SU-DHL-6 (cell line): ENCODE data around the gene EIF4B.
"Not testable (repeated sequence)": the region's sequence is repeated elsewhere in the genome, so short reads cannot be mapped to it uniquely, and the experiment has no call there.

ENCODE experiments used
- H2AFZ ChIP-seq: fragments of 200-600 bp; sonication (generic); 2 replicates; pipeline ENCODE4 v1.6.1; 2014; ENCODE audit warnings: low read depth, mild to moderate bottlenecking, moderate library complexity, mixed read lengths, antibody characterized with exemption, low read length; ENCODE audit not compliant: severe bottlenecking
- H3F3A ChIP-seq: fragments of 200-600 bp; shearing (Covaris generic); 2 replicates; pipeline ENCODE4 v1.6.0; 2016; ENCODE audit warnings: antibody characterized with exemption, mild to moderate bottlenecking; ENCODE audit not compliant: insufficient read depth
- H3K27ac ChIP-seq: fragments of 200-600 bp; sonication (generic); 2 replicates; pipeline ENCODE4 v1.5.1; 2016; ENCODE audit warnings: low read depth, mild to moderate bottlenecking, low read length, moderate library complexity, mixed read lengths
- H3K27me3 ChIP-seq: fragments of 200-600 bp; sonication (generic), shearing (Covaris generic); 2 replicates; pipeline ENCODE4 v1.6.0; 2014; ENCODE audit warnings: mild to moderate bottlenecking, low read length
- H3K36me3 ChIP-seq: fragments of 200-600 bp; sonication (generic); 2 replicates; pipeline ENCODE4 v1.6.1; 2014; ENCODE audit warnings: mild to moderate bottlenecking, low read length, mixed read lengths
- H3K4me2 ChIP-seq: fragments of 300-600, 200-600 bp; shearing (Covaris generic), sonication (generic); 2 replicates; pipeline ENCODE4 v1.6.0; 2014; ENCODE audit warnings: low read length, low read depth, mild to moderate bottlenecking; ENCODE audit not compliant: poor library complexity, severe bottlenecking
- H3K4me3 ChIP-seq: fragments of 200-600 bp; sonication (generic); 2 replicates; pipeline ENCODE4 v1.5.1; 2014; ENCODE audit warnings: antibody characterized with exemption, low read length, mild to moderate bottlenecking, mixed read lengths; ENCODE audit not compliant: insufficient read depth, poor library complexity, severe bottlenecking
- H3K79me2 ChIP-seq: fragments of 200-600 bp; sonication (generic); 2 replicates; pipeline ENCODE4 v1.6.1; 2014; ENCODE audit warnings: mild to moderate bottlenecking, low read length, moderate library complexity; ENCODE audit not compliant: insufficient read depth
- H3K9ac ChIP-seq: fragments of 200-600 bp; sonication (generic); 2 replicates; pipeline ENCODE4 v1.7.0; 2014; ENCODE audit warnings: mild to moderate bottlenecking, low read length
- H3K9me2 ChIP-seq: fragments of 200-600 bp; sonication (generic); replicated peaks from 2 replicates; pipeline ENCODE4 v1.6.1; 2014; ENCODE audit warnings: low read length; ENCODE audit not compliant: insufficient read depth
- H3K9me3 ChIP-seq: fragments of 200-600 bp; sonication (generic); 2 replicates; pipeline ENCODE4 v1.6.1; 2014; ENCODE audit warnings: low read length, mixed read lengths; ENCODE audit not compliant: insufficient read depth
- H4K20me1 ChIP-seq: fragments of 200-600 bp; sonication (generic); 2 replicates; pipeline ENCODE4 v1.6.1; 2014; ENCODE audit warnings: low read depth, mild to moderate bottlenecking, antibody characterized with exemption, low read length, moderate library complexity, mixed read lengths
- CTCF ChIP-seq: fragments of 200-600 bp; sonication (generic); IDR thresholded peaks from one replicate; pipeline ENCODE4 v1.5.1; 2017; ENCODE audit warnings: antibody characterized with exemption, mild to moderate bottlenecking, low read length, moderate library complexity; ENCODE audit not compliant: insufficient read depth, poor library complexity, severe bottlenecking
- EZH2phosphoT487 ChIP-seq: fragments of 200-600 bp; sonication (generic), shearing (Covaris generic); conservative IDR thresholded peaks from 2 replicates; pipeline ENCODE4 v1.6.1; 2018; ENCODE audit warnings: mild to moderate bottlenecking, antibody characterized with exemption, low read length, moderate library complexity, mixed read lengths

Gene EIF4B

GRCh38 chr12:53031616-53032015 is 25.4 kb downstream of the EIF4B start:
- Histone ChIP-seq H3K9me2 (no peaks in the 10 kb centered on the region), H3K27ac (no peak overlapping the region), H3K9ac (no peak overlapping the region), H3K79me2 (peaks cover 3% of the 10 kb centered on the region; the same call in 1 of the 2 replicates), H3K36me3 (peaks cover 45% of the 10 kb centered on the region), H4K20me1 (peaks cover 5% of the 10 kb centered on the region; the same call in 1 of the 2 replicates), H3K4me2 (no peak overlapping the region), H3K9me3 (no peaks in the 10 kb centered on the region), H3K27me3 (no peaks in the 10 kb centered on the region), H3F3A (peaks cover 15% of the 10 kb centered on the region), H2AFZ (no peak overlapping the region), H3K4me3 (no peak overlapping the region)
- no peak for TF ChIP-seq CTCF
- no peak for TF ChIP-seq EZH2phosphoT487

GRCh38 chr12:53033832-53034231 is 27.6 kb downstream of the EIF4B start:
- H2AFZ ChIP-seq, H3K27me3 ChIP-seq, H3K9ac ChIP-seq, H3K9me2 ChIP-seq, H3K9me3 ChIP-seq, H4K20me1 ChIP-seq, H3K79me2 ChIP-seq, H3K4me2 ChIP-seq, H3K4me3 ChIP-seq, H3K27ac ChIP-seq: not testable (repeated sequence)
- Histone ChIP-seq H3K36me3 (peaks cover 46% of the 10 kb centered on the region), H3F3A (peaks cover 25% of the 10 kb centered on the region; the same call in 1 of the 2 replicates)

GRCh38 chr12:53034459-53034858 is 28.2 kb downstream of the EIF4B start:
- no peak for TF ChIP-seq EZH2phosphoT487
- TF ChIP-seq CTCF, result no peak
- no peaks in the 10 kb centered on the region for H3K9me2 ChIP-seq
- no peak overlapping the region for H3K4me3 ChIP-seq
- peaks cover 5% of the 10 kb centered on the region; the same call in 1 of the 2 replicates for H4K20me1 ChIP-seq
- no peak overlapping the region for H2AFZ ChIP-seq
- H3K27ac ChIP-seq, result no peak overlapping the region
- peaks cover 49% of the 10 kb centered on the region for H3K36me3 ChIP-seq
- peaks cover 3% of the 10 kb centered on the region; the same call in 1 of the 2 replicates for H3K79me2 ChIP-seq
- H3F3A ChIP-seq, result peaks cover 31% of the 10 kb centered on the region; the same call in 1 of the 2 replicates
- no peak overlapping the region for H3K9ac ChIP-seq
- no peaks in the 10 kb centered on the region for H3K27me3 ChIP-seq
- H3K4me2 ChIP-seq, result no peak overlapping the region
- no peaks in the 10 kb centered on the region for H3K9me3 ChIP-seq

- H3K4me3 ChIP-seq, result no peak overlapping the region
- H3K9me2 ChIP-seq, result no peaks in the 10 kb centered on the region
- TF ChIP-seq CTCF, result no peak
- TF ChIP-seq EZH2phosphoT487, result no peak
- no peaks in the 10 kb centered on the region for H3K27me3 ChIP-seq
- no peaks in the 10 kb centered on the region; the same call in 1 of the 2 replicates for H3K79me2 ChIP-seq
- H3K4me2 ChIP-seq, result no peak overlapping the region
- H3K9ac ChIP-seq, result no peak overlapping the region
- H2AFZ ChIP-seq, result no peak overlapping the region
- H3K36me3 ChIP-seq, result peaks cover 40% of the 10 kb centered on the region
- peaks cover 32% of the 10 kb centered on the region; the same call in 1 of the 2 replicates for H3F3A ChIP-seq
- H3K27ac ChIP-seq, result no peak overlapping the region
- H3K9me3 ChIP-seq, result no peaks in the 10 kb centered on the region
- H4K20me1 ChIP-seq, result no peaks in the 10 kb centered on the region
These were observed 30.5 kb downstream of the EIF4B start for GRCh38 chr12:53036802-53037201.
